ENCODE data around the gene NFIA. TPM values are rescaled to one million over a fixed set of nuclear protein-coding genes. Genes with fewer than 3 reads are reported as not detected.
"Not testable (repeated sequence)": the region's sequence is repeated elsewhere in the genome, so short reads cannot be mapped to it uniquely, and the experiment has no call there.

Gene NFIA
- total RNA-seq, 1 donor from 2014 or later, result 9.3 TPM

- DNase-seq (ENCODE audit: low read depth, low spot score), result no peak
Measured at GRCh38 chr1:61450872-61451571, 368.7 kb downstream of the NFIA start.

- DNase-seq (ENCODE audit: low read depth, low spot score), result no peak
Measured at GRCh38 chr1:61451572-61451968, 369.2 kb downstream of the NFIA start.

GRCh38 chr1:61452176-61453035, 370.0 kb downstream of the NFIA start:
- no peak for DNase-seq (ENCODE audit: low read depth, low spot score)

GRCh38 chr1:61453111-61453961, 371.0 kb downstream of the NFIA start:
- DNase-seq (ENCODE audit: low read depth, low spot score), result peak; percentile 91

- no peak for DNase-seq (ENCODE audit: low read depth, low spot score)
Measured at GRCh38 chr1:61455400-61455799, 373.0 kb downstream of the NFIA start.

- DNase-seq (ENCODE audit: low read depth, low spot score), result no peak
Measured at GRCh38 chr1:61457526-61458040, 375.2 kb downstream of the NFIA start.

- DNase-seq (ENCODE audit: low read depth, low spot score), result no peak
Measured at GRCh38 chr1:61459345-61459744, 377.0 kb downstream of the NFIA start.

GRCh38 chr1:61460191-61460590, 377.8 kb downstream of the NFIA start:
- DNase-seq (ENCODE audit: low read depth, low spot score), result no peak

- DNase-seq (ENCODE audit: low read depth, low spot score), result no peak
Measured at GRCh38 chr1:61461406-61462384, 379.3 kb downstream of the NFIA start.

GRCh38 chr1:61462628-61463027, 380.3 kb downstream of the NFIA start:
- no peak for DNase-seq (ENCODE audit: low read depth, low spot score)

GRCh38 chr1:61463220-61463619, 380.9 kb downstream of the NFIA start:
- no peak for DNase-seq (ENCODE audit: low read depth, low spot score)

GRCh38 chr1:61467836-61468235, 385.5 kb downstream of the NFIA start:
- not testable (repeated sequence) for DNase-seq (ENCODE audit: low read depth, low spot score)

GRCh38 chr1:61469365-61469764, 387.0 kb downstream of the NFIA start:
- no peak for DNase-seq (ENCODE audit: low read depth, low spot score)

GRCh38 chr1:61472876-61473275, 390.5 kb downstream of the NFIA start:
- no peak for DNase-seq (ENCODE audit: low read depth, low spot score)

- no peak for DNase-seq (ENCODE audit: low read depth, low spot score)
Measured at GRCh38 chr1:61474269-61474817, 392.0 kb downstream of the NFIA start.

GRCh38 chr1:61474963-61475362, 392.6 kb downstream of the NFIA start:
- no peak for DNase-seq (ENCODE audit: low read depth, low spot score)

- DNase-seq (ENCODE audit: low read depth, low spot score), result no peak
Measured at GRCh38 chr1:61477301-61477700, 394.9 kb downstream of the NFIA start.

- no peak for DNase-seq (ENCODE audit: low read depth, low spot score)
Measured at GRCh38 chr1:61480273-61480935, 398.0 kb downstream of the NFIA start.

- no peak for DNase-seq (ENCODE audit: low read depth, low spot score)
Measured at GRCh38 chr1:61481315-61481715, 399.0 kb downstream of the NFIA start.

Data from pulmonary artery endothelial cell (primary cell).